KOPT-K1 (cell line): ENCODE data around the gene BANF1.

ENCODE experiments used
- H3K27ac ChIP-seq: fragments of 200-600 bp; sonication (generic); 2 replicates; pipeline ENCODE4 v1.5.1; 2016; ENCODE audit warnings: antibody characterized with exemption, mild to moderate bottlenecking, low read depth, low read length; ENCODE audit not compliant: poor library complexity, severe bottlenecking
- H3K36me3 ChIP-seq: fragments of 200-600 bp; sonication (generic); 2 replicates; pipeline ENCODE4 v1.5.1; 2017; ENCODE audit warnings: antibody characterized with exemption, mild to moderate bottlenecking, low read length, moderate library complexity; ENCODE audit not compliant: insufficient read depth
- H3K9me3 ChIP-seq: fragments of 200-600 bp; sonication (generic); 2 replicates; pipeline ENCODE4 v1.5.1; 2017; ENCODE audit warnings: antibody characterized with exemption, low read length, mild to moderate bottlenecking; ENCODE audit not compliant: insufficient read depth, poor library complexity, severe bottlenecking

Gene BANF1

GRCh38 chr11:65973439-65974110, 28.7 kb upstream of the BANF1 start:
- no peak overlapping the region for H3K27ac ChIP-seq

GRCh38 chr11:65975771-65976170, 26.5 kb upstream of the BANF1 start:
- H3K36me3 ChIP-seq, result peaks cover 73% of the 10 kb centered on the region

More at GRCh38 chr11:65973439-65974110, 28.7 kb upstream of the BANF1 start:
- Histone ChIP-seq H3K36me3 (peaks cover 77% of the 10 kb centered on the region), H3K9me3 (no peaks in the 10 kb centered on the region)

GRCh38 chr11:65976216-65977176, 25.8 kb upstream of the BANF1 start:
- Histone ChIP-seq H3K27ac (no peak overlapping the region), H3K9me3 (no peaks in the 10 kb centered on the region), H3K36me3 (peaks cover 72% of the 10 kb centered on the region)

More at GRCh38 chr11:65975771-65976170, 26.5 kb upstream of the BANF1 start:
- H3K27ac ChIP-seq, result no peak overlapping the region
- H3K9me3 ChIP-seq, result no peaks in the 10 kb centered on the region

- Histone ChIP-seq H3K36me3 (peaks cover 59% of the 10 kb centered on the region), H3K9me3 (no peaks in the 10 kb centered on the region), H3K27ac (no peak overlapping the region)
Observed at GRCh38 chr11:65977621-65978390, 24.5 kb upstream of the BANF1 start.

- H3K27ac ChIP-seq, result no peak overlapping the region
- peaks cover 51% of the 10 kb centered on the region for H3K36me3 ChIP-seq
- no peaks in the 10 kb centered on the region for H3K9me3 ChIP-seq
Observed at GRCh38 chr11:65978391-65979238, 23.7 kb upstream of the BANF1 start.

- no peaks in the 10 kb centered on the region for H3K9me3 ChIP-seq
- no peak overlapping the region for H3K27ac ChIP-seq
- peaks cover 49% of the 10 kb centered on the region for H3K36me3 ChIP-seq
Observed at GRCh38 chr11:65979261-65979759, 23.0 kb upstream of the BANF1 start.

GRCh38 chr11:65981101-65981740, 21.1 kb upstream of the BANF1 start:
- H3K9me3 ChIP-seq, result no peaks in the 10 kb centered on the region
- H3K36me3 ChIP-seq, result peaks cover 41% of the 10 kb centered on the region
- no peak overlapping the region for H3K27ac ChIP-seq

GRCh38 chr11:65981972-65982823, 20.1 kb upstream of the BANF1 start:
- Histone ChIP-seq H3K27ac (no peak overlapping the region), H3K9me3 (no peaks in the 10 kb centered on the region), H3K36me3 (peaks cover 32% of the 10 kb centered on the region)

GRCh38 chr11:65982824-65983588, 19.3 kb upstream of the BANF1 start:
- H3K36me3 ChIP-seq, result peaks cover 24% of the 10 kb centered on the region
- H3K27ac ChIP-seq, result no peak overlapping the region
- H3K9me3 ChIP-seq, result no peaks in the 10 kb centered on the region

- H3K9me3 ChIP-seq, result no peaks in the 10 kb centered on the region
- H3K36me3 ChIP-seq, result peaks cover 18% of the 10 kb centered on the region
- H3K27ac ChIP-seq, result no peak overlapping the region
Observed at GRCh38 chr11:65983589-65983987, 18.7 kb upstream of the BANF1 start.

- Histone ChIP-seq H3K36me3 (peaks cover 22% of the 10 kb centered on the region; the same call in 1 of the 2 replicates), H3K27ac (no peak overlapping the region), H3K9me3 (no peaks in the 10 kb centered on the region)
Observed at GRCh38 chr11:65987336-65987735, 15.0 kb upstream of the BANF1 start.

- no peak overlapping the region for H3K27ac ChIP-seq
- peaks cover 24% of the 10 kb centered on the region; the same call in 1 of the 2 replicates for H3K36me3 ChIP-seq
- no peaks in the 10 kb centered on the region for H3K9me3 ChIP-seq
Observed at GRCh38 chr11:65988791-65989592, 13.3 kb upstream of the BANF1 start.
